Mesenchymal stem cell (in vitro differentiated cells and primary cell): ENCODE results near the gene TMX1.

ENCODE experiments used
- DNase-seq: peaks from one replicate; pipeline ENCODE4 v3.0.0-alpha.2; 2013
- H2AFZ ChIP-seq: one replicate; pipeline ENCODE4 v1.6.1; 2013; ENCODE audit warnings: low read depth, mild to moderate bottlenecking, control low read depth, inconsistent platforms, low read length, moderate library complexity
- H2AK5ac ChIP-seq: 2 replicates; pipeline ENCODE4 v1.6.1; 2013; ENCODE audit warnings: low read length, moderate library complexity, mild to moderate bottlenecking, inconsistent platforms; ENCODE audit not compliant: severe bottlenecking
- H2BK120ac ChIP-seq: one replicate; pipeline ENCODE4 v1.6.1; 2013; ENCODE audit warnings: low read depth, mild to moderate bottlenecking, inconsistent platforms, low read length, moderate library complexity
- H2BK12ac ChIP-seq, 2 experiments: one replicate each; pipeline ENCODE4 v1.6.1; 2013; ENCODE audit warnings: inconsistent platforms in 2 of 2, low read length in 2 of 2, mild to moderate bottlenecking in 2 of 2, moderate library complexity in 2 of 2, control low read depth in 1 of 2
- H2BK15ac ChIP-seq: one replicate; pipeline ENCODE4 v1.6.1; 2013; ENCODE audit warnings: mild to moderate bottlenecking, low read depth, inconsistent platforms; ENCODE audit not compliant: poor library complexity, severe bottlenecking
- H2BK5ac ChIP-seq: 2 replicates; pipeline ENCODE4 v1.6.1; 2013; ENCODE audit warnings: low read depth, mild to moderate bottlenecking, low read length, control low read depth, inconsistent platforms; ENCODE audit not compliant: poor library complexity, severe bottlenecking
- H3K14ac ChIP-seq, 2 experiments: one replicate each; pipeline ENCODE4 v1.6.1; 2013; ENCODE audit warnings: inconsistent platforms in 2 of 2, low read length in 2 of 2, control low read depth in 1 of 2, mild to moderate bottlenecking in 1 of 2, moderate library complexity in 1 of 2
- H3K18ac ChIP-seq, 2 experiments: one replicate each; pipeline ENCODE4 v1.6.1; 2013; ENCODE audit warnings: inconsistent platforms in 2 of 2, low read length in 2 of 2, control low read depth in 1 of 2, low read depth in 1 of 2, mild to moderate bottlenecking in 1 of 2
- H3K23ac ChIP-seq, 2 experiments: one replicate each; pipeline ENCODE4 v1.6.1; 2013; ENCODE audit warnings: inconsistent platforms in 2 of 2, low read length in 2 of 2, mild to moderate bottlenecking in 2 of 2, moderate library complexity in 2 of 2, control low read depth in 1 of 2
- H3K27ac ChIP-seq: 2 replicates; pipeline ENCODE4 v1.5.1; 2013; ENCODE audit warnings: mild to moderate bottlenecking, moderate library complexity, low read length, control low read depth, inconsistent platforms; ENCODE audit not compliant: poor library complexity, severe bottlenecking
- H3K27me3 ChIP-seq, 2 experiments: 2 replicates each; pipeline versions ENCODE4 v1.6.1 to v1.7.0; 2013; ENCODE audit warnings: low read length in 2 of 2, mild to moderate bottlenecking in 2 of 2, moderate library complexity in 2 of 2, control low read depth in 1 of 2, inconsistent platforms in 1 of 2; ENCODE audit not compliant: control insufficient read depth in 1 of 2, insufficient read depth in 1 of 2
- H3K36me3 ChIP-seq, 2 experiments: 2 replicates each; pipeline versions ENCODE4 v1.6.1 to v1.7.0; 2013; ENCODE audit warnings: low read length in 2 of 2, control low read depth in 1 of 2, inconsistent platforms in 1 of 2, low read depth in 1 of 2, mild to moderate bottlenecking in 1 of 2; ENCODE audit not compliant: insufficient read depth in 2 of 2, control insufficient read depth in 1 of 2
- H3K4ac ChIP-seq, 2 experiments: one replicate each; pipeline ENCODE4 v1.6.1; 2013; ENCODE audit warnings: inconsistent platforms in 2 of 2, low read length in 2 of 2, mild to moderate bottlenecking in 2 of 2, moderate library complexity in 2 of 2, control low read depth in 1 of 2, low read depth in 1 of 2
- H3K4me1 ChIP-seq: 2 replicates; pipeline ENCODE4 v1.6.1; 2013; ENCODE audit warnings: low read depth, low read length, control low read depth; ENCODE audit not compliant: control insufficient read depth, insufficient read depth
- H3K4me2 ChIP-seq: 2 replicates; pipeline ENCODE4 v1.6.1; 2013; ENCODE audit warnings: low read length, mild to moderate bottlenecking, inconsistent platforms; ENCODE audit not compliant: poor library complexity, severe bottlenecking
- H3K4me3 ChIP-seq, 2 experiments: 2 replicates each; pipeline versions ENCODE4 v1.5.1 to v1.7.0; 2013; ENCODE audit warnings: low read length in 2 of 2, mild to moderate bottlenecking in 2 of 2, control low read depth in 1 of 2, low read depth in 1 of 2; ENCODE audit not compliant: insufficient read depth in 1 of 2
- H3K79me1 ChIP-seq: replicated peaks from 2 replicates; pipeline ENCODE4 v1.6.1; 2013; ENCODE audit warnings: mild to moderate bottlenecking, control low read depth, low read length, inconsistent platforms; ENCODE audit not compliant: poor library complexity, severe bottlenecking
- H3K9ac ChIP-seq: 2 replicates; pipeline ENCODE4 v1.7.0; 2013; ENCODE audit warnings: mild to moderate bottlenecking, low read length, moderate library complexity
- H3K9me3 ChIP-seq: 2 replicates; pipeline ENCODE4 v1.7.0; 2013; ENCODE audit warnings: mild to moderate bottlenecking, low read length; ENCODE audit not compliant: control insufficient read depth
- H4K8ac ChIP-seq: one replicate; pipeline ENCODE4 v1.6.1; 2013; ENCODE audit warnings: inconsistent platforms, mild to moderate bottlenecking, low read length, moderate library complexity
- H4K91ac ChIP-seq: one replicate; pipeline ENCODE4 v1.6.1; 2013; ENCODE audit warnings: mild to moderate bottlenecking, low read length, inconsistent platforms
- WGBS: methylation state at CpG from one replicate; pipeline ENCODE4 v1.1.7; 2013; ENCODE audit warnings: mixed read lengths; 5-methylcytosine and 5-hydroxymethylcytosine counted together

The TMX1 gene

DNA sequence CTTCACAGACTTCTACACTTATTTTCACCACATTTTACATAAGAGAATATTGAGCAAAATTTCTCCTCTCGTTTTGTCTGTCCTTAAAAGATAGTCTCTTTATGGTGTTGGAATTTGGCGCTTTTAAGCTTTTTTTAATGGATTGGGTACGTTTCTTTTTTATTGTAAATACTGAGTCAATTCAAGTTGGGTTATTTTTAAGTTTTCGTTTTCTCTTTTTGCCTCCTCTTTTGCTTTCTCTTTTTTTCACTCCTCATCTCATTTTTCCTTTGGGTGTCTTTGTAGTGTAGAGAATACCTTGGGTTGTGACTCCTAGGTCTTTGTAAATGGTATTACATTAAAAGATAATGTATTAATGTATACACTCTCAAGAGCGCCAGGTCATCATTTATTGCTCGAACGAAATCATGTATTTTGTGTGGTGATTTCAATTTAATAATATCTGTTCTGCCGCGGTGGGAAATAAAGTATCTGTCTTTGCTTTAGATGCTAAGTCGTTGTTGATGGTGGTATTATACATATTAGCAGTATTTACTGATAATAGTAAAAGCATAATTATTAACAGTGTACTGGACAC, 845 bp downstream of the TMX1 start:
- H3K4ac ChIP-seq = no peak overlapping the region
- H3K9me3 ChIP-seq = no peaks in the 10 kb centered on the region
- H3K79me1 ChIP-seq = peaks cover 4% of the 10 kb centered on the region
- no peak overlapping the region for H2BK120ac ChIP-seq
- H2BK12ac ChIP-seq = no peak overlapping the region
- no peak overlapping the region for H3K18ac ChIP-seq
- H3K9ac ChIP-seq = peak overlapping the region; percentile 93
- H3K4me2 ChIP-seq = peak overlapping the region; percentile 48
- no peak overlapping the region for H2BK5ac ChIP-seq
- H3K27ac ChIP-seq = no peak overlapping the region
- DNase-seq = no peak
- 18% methylated on average over 4 of the region's 10 CpGs for WGBS
- no peak overlapping the region for H3K14ac ChIP-seq
- peaks cover 2% of the 10 kb centered on the region for H3K4me1 ChIP-seq
- no peak overlapping the region for H4K8ac ChIP-seq
- H2AK5ac ChIP-seq = no peak overlapping the region
- no peak overlapping the region for H2BK15ac ChIP-seq
- no peak overlapping the region for H4K91ac ChIP-seq
- H3K36me3 ChIP-seq = peaks cover 0 to 14% of the 10 kb centered on the region in 2 experiments
- H3K27me3 ChIP-seq = no peaks in the 10 kb centered on the region
- H3K4me3 ChIP-seq = peak overlapping the region; percentile 96 to 99
- H2AFZ ChIP-seq = no peak overlapping the region
- no peak overlapping the region for H3K23ac ChIP-seq

DNA sequence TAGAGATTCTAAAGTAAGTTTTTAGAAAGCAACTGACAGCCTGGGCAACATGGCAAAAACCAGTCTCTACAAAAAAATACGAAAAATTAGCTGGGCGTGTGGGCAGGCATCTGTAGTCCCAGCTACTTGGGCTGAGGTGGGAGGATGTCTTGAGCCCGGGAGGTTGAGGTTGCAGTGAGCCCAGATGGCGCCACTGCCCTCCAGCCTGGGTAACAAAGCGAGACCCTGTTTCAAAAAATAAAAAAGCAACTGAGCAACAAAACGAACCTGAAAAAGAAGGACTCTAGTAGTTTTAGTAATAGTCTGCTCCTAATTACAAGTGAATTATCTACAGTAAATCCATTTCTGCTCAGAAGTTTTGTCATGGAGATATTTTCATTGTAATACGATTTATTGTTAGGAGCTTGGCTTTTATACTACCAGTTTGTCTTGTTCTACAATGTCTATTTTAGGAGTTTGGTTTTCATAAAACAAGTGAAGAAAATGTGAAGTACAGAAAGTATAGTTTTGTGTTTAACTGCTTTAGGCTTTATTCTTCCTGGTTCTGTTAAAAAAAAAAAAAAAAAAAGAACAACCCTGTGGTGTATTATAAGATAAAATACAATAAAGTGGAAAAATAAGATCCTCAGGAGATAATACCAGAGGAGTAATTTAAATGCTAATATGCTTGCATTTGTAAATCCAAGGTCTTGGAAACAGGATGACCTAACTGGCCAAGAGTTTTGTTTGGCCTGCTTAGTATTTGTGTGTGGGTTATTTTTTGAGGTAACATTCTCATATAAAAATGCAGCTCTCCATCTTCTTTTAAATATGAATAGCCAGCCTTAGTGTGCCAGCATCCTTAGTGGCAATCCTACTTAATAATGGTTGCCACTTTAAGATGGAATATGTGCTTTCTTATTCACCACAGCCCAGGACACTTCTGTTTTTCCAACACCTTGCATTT, 2.8 kb downstream of the TMX1 start:
- H2AK5ac ChIP-seq = no peak overlapping the region
- no peak for DNase-seq
- no peaks in the 10 kb centered on the region for H3K9me3 ChIP-seq
- H3K23ac ChIP-seq = no peak overlapping the region
- no peaks in the 10 kb centered on the region for H3K27me3 ChIP-seq
- H3K27ac ChIP-seq = no peak overlapping the region
- H3K18ac ChIP-seq = no peak overlapping the region
- no peak overlapping the region for H3K4ac ChIP-seq
- no peak overlapping the region for H3K4me2 ChIP-seq
- H3K4me3 ChIP-seq = peak overlapping the region in 1 of 2 experiments; percentile 33
- no peak overlapping the region for H2BK15ac ChIP-seq
- no peak overlapping the region for H2AFZ ChIP-seq
- H3K4me1 ChIP-seq = peaks cover 2% of the 10 kb centered on the region
- H3K14ac ChIP-seq = no peak overlapping the region
- H3K36me3 ChIP-seq = peaks cover 0 to 28% of the 10 kb centered on the region in 2 experiments
- H2BK12ac ChIP-seq = no peak overlapping the region
- 34% methylated on average over 4 of the region's 7 CpGs for WGBS
- H3K9ac ChIP-seq = peak overlapping the region; percentile 27
- no peak overlapping the region for H2BK5ac ChIP-seq
- no peak overlapping the region for H4K91ac ChIP-seq
- H2BK120ac ChIP-seq = no peak overlapping the region
- no peak overlapping the region for H4K8ac ChIP-seq
- peaks cover 8% of the 10 kb centered on the region for H3K79me1 ChIP-seq

DNA sequence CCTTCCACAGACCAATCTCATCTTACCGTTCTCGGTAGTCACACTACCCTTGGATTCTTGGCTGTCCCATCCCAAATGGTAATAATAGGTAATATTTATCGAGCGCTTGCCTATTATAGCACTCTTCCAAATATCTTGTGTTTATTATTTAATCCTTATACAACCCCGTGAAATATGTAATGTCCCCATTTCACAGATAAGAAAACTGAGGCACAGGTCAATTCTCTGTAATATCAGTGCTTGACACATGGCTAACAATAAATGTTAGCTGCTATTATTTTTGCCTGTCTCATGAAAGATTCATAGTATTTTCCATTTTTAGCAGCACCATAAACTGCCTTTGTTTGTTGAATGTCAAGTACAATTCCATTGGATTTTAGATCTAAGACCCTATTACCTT, 4.5 kb downstream of the TMX1 start:
- peaks cover 0 to 45% of the 10 kb centered on the region in 2 experiments for H3K36me3 ChIP-seq
- H2BK15ac ChIP-seq = no peak overlapping the region
- H3K23ac ChIP-seq = no peak overlapping the region
- H2BK5ac ChIP-seq = no peak overlapping the region
- H4K8ac ChIP-seq = no peak overlapping the region
- no peak overlapping the region for H2AK5ac ChIP-seq
- no peak overlapping the region for H2AFZ ChIP-seq
- no peak overlapping the region for H2BK12ac ChIP-seq
- H2BK120ac ChIP-seq = no peak overlapping the region
- H3K18ac ChIP-seq = no peak overlapping the region
- no peaks in the 10 kb centered on the region for H3K9me3 ChIP-seq
- no peak overlapping the region for H4K91ac ChIP-seq
- peaks cover 2% of the 10 kb centered on the region for H3K4me1 ChIP-seq
- DNase-seq = no peak
- 100% methylated on average over 5 of the region's 5 CpGs for WGBS
- peaks cover 12% of the 10 kb centered on the region for H3K79me1 ChIP-seq
- no peak overlapping the region for H3K4me3 ChIP-seq
- no peak overlapping the region for H3K4ac ChIP-seq
- H3K27ac ChIP-seq = no peak overlapping the region
- H3K4me2 ChIP-seq = no peak overlapping the region
- H3K14ac ChIP-seq = no peak overlapping the region
- no peaks in the 10 kb centered on the region for H3K27me3 ChIP-seq
- no peak overlapping the region for H3K9ac ChIP-seq

DNA sequence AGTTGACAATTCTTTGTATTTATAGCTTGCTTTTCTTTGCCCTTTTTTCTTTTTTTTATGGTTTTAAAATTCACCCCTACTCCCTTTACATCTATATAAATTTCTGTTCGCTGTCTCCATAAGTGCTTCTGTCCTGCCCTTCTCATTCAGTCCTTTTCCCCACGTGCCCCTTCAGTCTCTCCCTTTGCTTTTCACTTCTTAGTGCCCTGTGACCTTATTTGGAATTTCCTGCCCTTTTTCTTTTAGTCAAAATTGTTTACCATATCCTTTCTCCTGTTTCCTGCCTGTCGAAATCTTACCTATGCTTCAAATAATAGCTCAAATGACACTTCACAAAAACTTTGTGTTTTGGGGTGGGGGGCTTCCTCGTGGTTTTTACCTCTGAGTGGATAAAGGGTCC, 6.0 kb downstream of the TMX1 start:
- WGBS = 51% methylated on average over 2 of the region's 4 CpGs
- Histone ChIP-seq H3K9me3 (no peaks in the 10 kb centered on the region), H2BK12ac (no peak overlapping the region)

More for the DNA sequence above, 6.0 kb downstream of the TMX1 start:
- Histone ChIP-seq H3K4me3 (no peak overlapping the region), H3K9ac (no peak overlapping the region), H4K91ac (no peak overlapping the region), H3K27me3 (no peaks in the 10 kb centered on the region), H3K27ac (no peak overlapping the region), H3K4me2 (no peak overlapping the region), H2BK15ac (no peak overlapping the region), H2AK5ac (no peak overlapping the region), H4K8ac (no peak overlapping the region), H2BK5ac (no peak overlapping the region), H3K23ac (no peak overlapping the region), H2AFZ (no peak overlapping the region), H2BK120ac (no peak overlapping the region), H3K36me3 (peaks cover 0 to 59% of the 10 kb centered on the region in 2 experiments), H3K14ac (no peak overlapping the region), H3K79me1 (peaks cover 14% of the 10 kb centered on the region), H3K4ac (no peak overlapping the region), H3K4me1 (peaks cover 2% of the 10 kb centered on the region), H3K18ac (no peak overlapping the region)
- no peak for DNase-seq
